Measurements from ENCODE around the gene SASH1. TPM values are rescaled to one million over a fixed set of nuclear protein-coding genes. Genes with fewer than 3 reads are reported as not detected.
A peak's percentile ranks its signal among the peaks of the same experiment; 100 is the strongest.

The SASH1 gene
- total RNA-seq, 6 donors from 2014 or later = 59.3 to 131 (median 79.2) TPM

GRCh38 chr6:148525453-148525852 is 182.8 kb downstream of the SASH1 start:
- no peak for DNase-seq
- H3K36me3 ChIP-seq = peaks cover 0 to 81% (median 31%) of the 10 kb centered on the region in 4 donors
- H3K27ac ChIP-seq = peak overlapping the region in 1 of 4 donors; percentile 40
- 85% methylated on average over 4 of the region's 4 CpGs for WGBS, 2 donors
- TF ChIP-seq CTCF (IDR thresholded peaks at IDR 0.05) = no peak
- TF ChIP-seq POLR2A (IDR thresholded peaks at IDR 0.05) = no peak
- no peak for TF ChIP-seq POLR2AphosphoS5 (IDR thresholded peaks at IDR 0.05)
- TF ChIP-seq EP300 (IDR thresholded peaks at IDR 0.05) = no peak
- ATAC-seq (ENCODE audit: low FRiP score in 2 of 2) = peak in 1 of 2 donors; percentile 18
- H3K9me3 ChIP-seq = no peaks in the 10 kb centered on the region
- peaks cover 0 to 11% (median 2%) of the 10 kb centered on the region in 4 donors for H3K4me1 ChIP-seq
- no peaks in the 10 kb centered on the region for H3K27me3 ChIP-seq
- H3K4me3 ChIP-seq = no peak overlapping the region

- ATAC-seq (ENCODE audit: low FRiP score in 2 of 2) (no peak), DNase-seq (no peak)
- no peak overlapping the region for H3K4me3 ChIP-seq
- H3K9me3 ChIP-seq = no peaks in the 10 kb centered on the region
- H3K4me1 ChIP-seq = peaks cover 0 to 10% (median 4%) of the 10 kb centered on the region in 4 donors
- H3K27ac ChIP-seq = peak overlapping the region in 1 of 4 donors; percentile 23
- H3K36me3 ChIP-seq = peaks cover 0 to 77% (median 27%) of the 10 kb centered on the region in 4 donors
- TF ChIP-seq POLR2AphosphoS5 (IDR thresholded peaks at IDR 0.05) (no peak), EP300 (IDR thresholded peaks at IDR 0.05) (no peak)
- WGBS, 2 donors = 93 to 99% methylated on average over 7 of the region's 7 CpGs
- no peaks in the 10 kb centered on the region for H3K27me3 ChIP-seq
These were observed 183.5 kb downstream of the SASH1 start for GRCh38 chr6:148526145-148526544.

- Histone ChIP-seq H3K27ac (no peak overlapping the region), H3K9me3 (no peaks in the 10 kb centered on the region), H3K4me1 (peaks cover 0 to 10% (median 4%) of the 10 kb centered on the region in 4 donors), H3K4me3 (no peak overlapping the region), H3K36me3 (peaks cover 13 to 85% (median 41%) of the 10 kb centered on the region in 4 donors), H3K27me3 (no peaks in the 10 kb centered on the region)
- WGBS, 2 donors = 70 to 83% methylated on average over 5 of the region's 5 CpGs
- no peak for TF ChIP-seq POLR2AphosphoS5 (IDR thresholded peaks at IDR 0.05)
- TF ChIP-seq POLR2A (IDR thresholded peaks at IDR 0.05) = no peak
- no peak for TF ChIP-seq EP300 (IDR thresholded peaks at IDR 0.05)
- TF ChIP-seq CTCF (IDR thresholded peaks at IDR 0.05) = no peak
- DNase-seq = no peak
- no peak for ATAC-seq (ENCODE audit: low FRiP score in 2 of 2)
These were observed 185.7 kb downstream of the SASH1 start for GRCh38 chr6:148528292-148528691.

- TF ChIP-seq CTCF (IDR thresholded peaks at IDR 0.05) (no peak), EP300 (IDR thresholded peaks at IDR 0.05) (no peak), POLR2AphosphoS5 (IDR thresholded peaks at IDR 0.05) (no peak), POLR2A (IDR thresholded peaks at IDR 0.05) (no peak)
- Histone ChIP-seq H3K9me3 (no peaks in the 10 kb centered on the region), H3K27ac (no peak overlapping the region), H3K27me3 (no peaks in the 10 kb centered on the region), H3K4me1 (peaks cover 0 to 10% (median 4%) of the 10 kb centered on the region in 4 donors), H3K36me3 (peaks cover 16 to 89% (median 48%) of the 10 kb centered on the region in 4 donors), H3K4me3 (no peak overlapping the region)
- ATAC-seq (ENCODE audit: low FRiP score in 2 of 2) = no peak
- DNase-seq = no peak
- WGBS, 2 donors = 95 to 96% methylated on average over 13 of the region's 13 CpGs
These were observed 186.4 kb downstream of the SASH1 start for GRCh38 chr6:148529010-148529409.

GRCh38 chr6:148530394-148530953 is 187.8 kb downstream of the SASH1 start:
- no peak for DNase-seq
- peaks cover 0 to 10% (median 4%) of the 10 kb centered on the region in 4 donors for H3K4me1 ChIP-seq
- H3K4me3 ChIP-seq = peak overlapping the region in 1 of 4 donors; percentile 14
- H3K9me3 ChIP-seq = no peaks in the 10 kb centered on the region
- H3K27me3 ChIP-seq = no peaks in the 10 kb centered on the region
- H3K36me3 ChIP-seq = peaks cover 24 to 91% (median 59%) of the 10 kb centered on the region in 4 donors
- H3K27ac ChIP-seq = peak overlapping the region in 3 of 4 donors; percentile 33 to 80 (median 48)
- TF ChIP-seq POLR2AphosphoS5 (IDR thresholded peaks at IDR 0.05) (peak in 1 of 2 donors; percentile 28), CTCF (IDR thresholded peaks at IDR 0.05) (no peak)
- ATAC-seq (ENCODE audit: low FRiP score in 2 of 2) = peak in 1 of 2 donors; percentile 53
- 50 to 59% methylated on average over 8 of the region's 8 CpGs for whole genome bisulfite sequencing, 2 donors
